HG03095 (cell line): Measurements from ENCODE around the gene KDR.

Experiments used
- ATAC-seq: cut with Tn5 transposase; IDR thresholded peaks from one replicate; pipeline ENCODE4 v1.9.1; 2021; ENCODE audit warnings: moderate library complexity; ENCODE audit not compliant: unreplicated experiment

The KDR gene

DNA sequence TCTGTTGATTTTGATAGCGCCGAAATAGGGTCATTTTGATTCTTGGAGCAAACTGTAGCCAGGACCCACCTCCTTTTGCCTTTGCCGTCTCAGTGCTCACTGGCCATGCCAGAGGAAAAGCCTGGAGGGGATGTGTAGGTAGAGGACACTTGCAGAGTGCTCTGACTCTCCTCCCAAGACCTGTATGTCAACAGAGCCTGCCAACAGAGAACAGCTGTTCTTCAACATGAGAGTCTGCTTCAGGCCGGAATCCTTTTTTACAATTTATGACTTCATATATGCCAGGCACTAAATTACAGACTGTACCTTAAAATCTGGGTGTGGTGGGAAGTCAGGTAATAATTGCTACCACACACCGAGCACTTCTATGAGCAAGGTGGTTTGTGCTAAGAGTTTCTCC, 94.2 kb downstream of the KDR start:
- no peak for ATAC-seq

DNA sequence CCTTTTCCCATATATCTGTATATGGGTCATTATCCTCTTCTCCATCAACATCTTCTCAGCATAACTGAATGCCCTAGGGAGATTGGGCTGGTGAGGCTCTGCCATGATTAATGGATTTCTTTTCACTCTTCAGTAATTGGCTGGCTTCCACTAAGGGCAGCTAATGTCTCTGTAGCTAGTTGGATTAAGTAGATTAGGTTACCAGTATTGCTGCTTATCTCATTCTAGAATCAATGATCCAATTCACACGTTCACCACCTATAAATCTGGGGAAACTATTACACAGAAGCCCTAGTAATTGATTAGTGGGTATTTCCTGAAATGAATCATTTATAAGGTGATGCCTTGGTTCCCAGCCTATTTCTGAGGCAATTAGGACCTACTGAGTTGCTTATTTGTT, 94.8 kb downstream of the KDR start:
- ATAC-seq, result no peak

DNA sequence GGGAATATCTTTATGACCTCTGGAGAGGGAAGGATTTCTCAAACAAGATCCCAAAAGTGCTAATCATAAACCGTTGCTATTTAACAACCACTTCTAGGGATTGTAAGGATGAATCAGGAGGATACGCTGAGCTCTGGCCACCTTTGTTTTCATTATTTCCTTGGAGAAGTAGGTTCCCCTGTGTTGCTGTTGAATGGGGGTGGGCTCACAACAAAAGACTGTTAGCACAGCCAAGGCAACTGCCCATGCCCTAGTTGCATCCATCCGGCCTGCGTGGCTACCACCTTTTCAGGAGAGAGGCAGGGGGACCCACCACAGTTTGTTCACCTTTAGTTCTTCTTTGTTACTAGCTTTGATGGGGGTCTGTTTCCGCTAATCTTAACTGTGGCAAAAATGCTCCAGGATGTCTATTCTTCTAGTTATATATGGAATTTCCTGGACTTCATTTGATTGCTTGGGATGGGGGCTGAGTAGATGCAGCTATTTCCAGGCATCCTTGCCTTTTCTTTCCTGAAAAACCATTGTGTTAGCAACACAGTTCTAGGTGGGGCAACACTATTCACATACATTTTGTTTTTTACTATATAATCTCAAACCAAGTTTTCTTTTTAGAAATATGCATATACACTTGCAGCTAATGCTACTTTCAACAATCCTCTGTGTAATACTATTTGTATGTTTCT, 95.4 kb downstream of the KDR start:
- ATAC-seq, result no peak

DNA sequence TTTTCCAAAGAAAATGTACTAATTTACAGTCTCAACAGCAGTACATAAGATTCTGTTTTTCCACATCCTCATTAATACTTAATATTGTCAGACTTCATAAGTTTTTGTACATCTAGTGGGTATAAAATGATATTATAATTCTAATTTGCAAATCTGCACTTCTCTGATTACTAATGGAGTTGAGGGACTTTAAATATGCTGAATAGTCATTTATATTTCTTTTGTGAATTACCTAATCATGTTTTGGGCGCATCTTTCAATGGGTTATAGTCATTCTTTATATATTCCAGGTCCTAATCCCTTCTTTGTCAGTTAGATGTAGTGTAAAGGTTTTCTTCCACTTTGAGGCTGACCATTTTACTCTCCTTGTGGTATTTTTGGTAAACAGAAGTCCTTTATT, 96.1 kb downstream of the KDR start:
- ATAC-seq, result no peak
